ENCODE measurements around the gene TMEM132C.

The TMEM132C gene

GRCh38 chr12:128266541-128267130 is 334 bp upstream of the TMEM132C start:
- H3K27ac ChIP-seq, result no peak overlapping the region
- TF ChIP-seq CTCF (IDR thresholded peaks at IDR 0.05) (no peak), ZFX (IDR thresholded peaks at IDR 0.05; ENCODE audit: borderline replicate concordance) (no peak)

- TF ChIP-seq CTCF (IDR thresholded peaks at IDR 0.05) (no peak), ZFX (IDR thresholded peaks at IDR 0.05; ENCODE audit: borderline replicate concordance) (no peak)
- H3K27ac ChIP-seq, result no peak overlapping the region
Measured at GRCh38 chr12:128267651-128268378, 845 bp downstream of the TMEM132C start.

GRCh38 chr12:128268379-128268995 is 1.5 kb downstream of the TMEM132C start:
- no peak overlapping the region for H3K27ac ChIP-seq
- TF ChIP-seq CTCF (IDR thresholded peaks at IDR 0.05) (no peak), ZFX (IDR thresholded peaks at IDR 0.05; ENCODE audit: borderline replicate concordance) (no peak)

GRCh38 chr12:128269181-128269591 is 2.2 kb downstream of the TMEM132C start:
- H3K27ac ChIP-seq, result no peak overlapping the region
- no peak for TF ChIP-seq ZFX (IDR thresholded peaks at IDR 0.05; ENCODE audit: borderline replicate concordance)
- TF ChIP-seq CTCF (IDR thresholded peaks at IDR 0.05), result no peak

GRCh38 chr12:128276471-128276870 is 9.5 kb downstream of the TMEM132C start:
- TF ChIP-seq ZFX (IDR thresholded peaks at IDR 0.05; ENCODE audit: borderline replicate concordance) (no peak), CTCF (IDR thresholded peaks at IDR 0.05) (no peak)
- H3K27ac ChIP-seq, result no peak overlapping the region

GRCh38 chr12:128286970-128287369 is 20.0 kb downstream of the TMEM132C start:
- TF ChIP-seq ZFX (IDR thresholded peaks at IDR 0.05; ENCODE audit: borderline replicate concordance) (no peak), CTCF (IDR thresholded peaks at IDR 0.05) (no peak)
- H3K27ac ChIP-seq, result no peak overlapping the region

- TF ChIP-seq CTCF (IDR thresholded peaks at IDR 0.05), result no peak
- TF ChIP-seq ZFX (IDR thresholded peaks at IDR 0.05; ENCODE audit: borderline replicate concordance), result no peak
- H3K27ac ChIP-seq, result no peak overlapping the region
Measured at GRCh38 chr12:128288357-128288756, 21.4 kb downstream of the TMEM132C start.
